ENCODE measurements around the gene LIN9. TPM values are rescaled to one million over a fixed set of nuclear protein-coding genes. Genes with fewer than 3 reads are reported as not detected.

The LIN9 gene
- total and polyA plus RNA-seq, 2 of the 8 experiments (the other 6 are each of a cell fraction or from before 2014, with no cell fraction given), result 5.6 to 12.6 TPM

DNA sequence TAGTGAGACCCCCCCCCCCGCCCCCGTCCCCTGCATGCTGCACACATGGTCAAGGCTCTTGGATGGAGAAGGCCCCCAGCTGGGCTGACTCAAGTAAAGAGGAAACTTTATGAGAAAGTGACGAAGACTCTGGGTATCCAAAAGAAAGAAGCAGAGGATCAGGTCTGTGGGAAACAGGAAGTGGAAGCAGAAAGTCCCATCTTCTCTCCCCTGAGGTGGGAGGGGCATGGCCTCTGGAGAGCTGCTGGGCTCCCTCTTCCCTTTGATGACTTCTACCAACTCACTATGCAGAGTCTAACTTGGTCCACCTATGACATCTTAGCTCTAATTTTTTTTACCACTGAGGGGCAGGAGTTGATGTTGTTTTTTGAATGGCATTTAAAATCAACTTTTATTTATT, 42.7 kb upstream of the LIN9 start (continued):
- TF ChIP-seq CHD7 (IDR thresholded peaks at IDR 0.05; ENCODE audit: insufficient replicate concordance, low read length), result no peak
- TF ChIP-seq NRF1 (IDR thresholded peaks at IDR 0.05; ENCODE audit: low read depth, low read length), result no peak
- no peak for TF ChIP-seq BACH1 (IDR thresholded peaks at IDR 0.05; ENCODE audit: low read length)
- no peak for TF ChIP-seq TCF12 (IDR thresholded peaks at IDR 0.05; ENCODE audit: low read depth, low read length)
- TF ChIP-seq, protein P1, sequence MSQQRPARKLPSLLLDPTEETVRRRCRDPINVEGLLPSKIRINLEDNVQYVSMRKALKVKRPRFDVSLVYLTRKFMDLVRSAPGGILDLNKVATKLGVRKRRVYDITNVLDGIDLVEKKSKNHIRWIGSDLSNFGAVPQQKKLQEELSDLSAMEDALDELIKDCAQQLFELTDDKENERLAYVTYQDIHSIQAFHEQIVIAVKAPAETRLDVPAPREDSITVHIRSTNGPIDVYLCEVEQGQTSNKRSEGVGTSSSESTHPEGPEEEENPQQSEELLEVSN (IDR thresholded peaks at IDR 0.05), result no peak
- TF ChIP-seq SP2 (IDR thresholded peaks at IDR 0.05; ENCODE audit: low read length), result no peak
- TF ChIP-seq RBBP5 (IDR thresholded peaks at IDR 0.05; ENCODE audit: borderline replicate concordance, low read depth, low read length), result no peak
- no peak for TF ChIP-seq CHD1 (IDR thresholded peaks at IDR 0.05; ENCODE audit: low read depth, low read length)
- TF ChIP-seq SRF (IDR thresholded peaks at IDR 0.05; ENCODE audit: low read depth, low read length), result no peak
- TF ChIP-seq NANOG (IDR thresholded peaks at IDR 0.05; ENCODE audit: insufficient read depth, low read depth, low read length, poor library complexity, severe bottlenecking), result no peak
- no peak for TF ChIP-seq SIN3A (conservative IDR thresholded peaks at IDR 0.05 in 1 of 2, IDR thresholded peaks at IDR 0.05 in 1 of 2; ENCODE audit: low read depth in 1 of 2, low read length in 2 of 2)

Measured in H1 (cell line).